H9 (cell line): ENCODE data around the gene ZNF837. TPM values are rescaled to one million over a fixed set of nuclear protein-coding genes. Genes with fewer than 3 reads are reported as not detected.
A peak's percentile ranks its signal among the peaks of the same experiment; 100 is the strongest.

ENCODE experiments used
- DNase-seq: peaks from one replicate; pipeline ENCODE4 v3.0.0-alpha.2; 2017
- H2AFZ ChIP-seq: one replicate; pipeline ENCODE4 v1.6.1; 2013; ENCODE audit warnings: mild to moderate bottlenecking, low read length, control low read depth, moderate library complexity
- H2AK5ac ChIP-seq: 2 replicates; pipeline ENCODE4 v1.6.1; 2013; ENCODE audit warnings: low read length, control low read depth, mixed read lengths; ENCODE audit not compliant: insufficient read length
- H2BK120ac ChIP-seq: one replicate; pipeline ENCODE4 v1.6.1; 2013; ENCODE audit warnings: low read depth, mild to moderate bottlenecking, low read length, control low read depth, inconsistent platforms; ENCODE audit not compliant: poor library complexity, severe bottlenecking
- H2BK12ac ChIP-seq: 2 replicates; pipeline ENCODE4 v1.6.1; 2013; ENCODE audit warnings: low read length, control low read depth, mixed read lengths, low read depth; ENCODE audit not compliant: insufficient read length
- H2BK15ac ChIP-seq: 2 replicates; pipeline ENCODE4 v1.6.1; 2013; ENCODE audit warnings: low read depth, low read length, control low read depth
- H2BK20ac ChIP-seq: one replicate; pipeline ENCODE4 v1.6.1; 2013; ENCODE audit warnings: low read depth, mild to moderate bottlenecking, low read length, control low read depth, inconsistent platforms; ENCODE audit not compliant: poor library complexity, severe bottlenecking
- H2BK5ac ChIP-seq: 2 replicates; pipeline ENCODE4 v1.6.1; 2013; ENCODE audit warnings: low read length, control low read depth, mixed read lengths; ENCODE audit not compliant: insufficient read length
- H3K14ac ChIP-seq: 2 replicates; pipeline ENCODE4 v1.6.1; 2013; ENCODE audit warnings: low read length, control low read depth; ENCODE audit not compliant: insufficient read depth
- H3K18ac ChIP-seq: 2 replicates; pipeline ENCODE4 v1.6.1; 2013; ENCODE audit warnings: low read depth, mild to moderate bottlenecking, mixed read lengths, low read length, control low read depth; ENCODE audit not compliant: insufficient read length
- H3K23ac ChIP-seq: 2 replicates; pipeline ENCODE4 v1.6.1; 2013; ENCODE audit warnings: low read length, control low read depth, mixed read lengths, low read depth; ENCODE audit not compliant: insufficient read length
- H3K23me2 ChIP-seq: 2 replicates; pipeline ENCODE4 v1.6.1; 2013; ENCODE audit warnings: low read depth, mild to moderate bottlenecking, mixed read lengths, low read length, control low read depth; ENCODE audit not compliant: insufficient read length, poor library complexity, severe bottlenecking
- H3K27ac ChIP-seq: 2 replicates; pipeline ENCODE4 v1.5.1; 2013; ENCODE audit warnings: low read length, control low read depth, mixed read lengths, low read depth; ENCODE audit not compliant: insufficient read length
- H3K27me3 ChIP-seq: 2 replicates; pipeline ENCODE4 v1.6.1; 2013; ENCODE audit warnings: low read length, control low read depth, inconsistent platforms; ENCODE audit not compliant: insufficient read depth
- H3K4ac ChIP-seq: 2 replicates; pipeline ENCODE4 v1.6.1; 2013; ENCODE audit warnings: low read depth, mild to moderate bottlenecking, control low read depth, inconsistent platforms, low read length, moderate library complexity
- H3K4me1 ChIP-seq: 2 replicates; pipeline ENCODE4 v1.6.1; 2013; ENCODE audit warnings: low read length, control low read depth, inconsistent platforms; ENCODE audit not compliant: insufficient read depth
- H3K4me2 ChIP-seq: 2 replicates; pipeline ENCODE4 v1.6.1; 2013; ENCODE audit warnings: low read length, control low read depth, mixed read lengths; ENCODE audit not compliant: insufficient read length, insufficient read depth
- H3K56ac ChIP-seq: 2 replicates; pipeline ENCODE4 v1.6.1; 2013; ENCODE audit warnings: low read depth, mild to moderate bottlenecking, mixed read lengths, low read length, control low read depth; ENCODE audit not compliant: insufficient read length
- H3K79me1 ChIP-seq: 2 replicates; pipeline ENCODE4 v1.6.1; 2013; ENCODE audit warnings: low read depth, mild to moderate bottlenecking, moderate library complexity, low read length, control low read depth, inconsistent platforms; ENCODE audit not compliant: insufficient read depth, poor library complexity, severe bottlenecking
- H3K79me2 ChIP-seq: 2 replicates; pipeline ENCODE4 v1.6.1; 2013; ENCODE audit warnings: low read length, control low read depth, inconsistent platforms; ENCODE audit not compliant: insufficient read depth
- H3K9ac ChIP-seq: 2 replicates; pipeline ENCODE4 v1.6.1; 2013; ENCODE audit warnings: low read length, control low read depth, mixed read lengths; ENCODE audit not compliant: insufficient read length; ENCODE audit errors: extremely low read depth
- H3K9me3 ChIP-seq: one replicate; pipeline ENCODE4 v1.6.1; 2013; ENCODE audit warnings: low read depth, low read length, inconsistent platforms; ENCODE audit not compliant: control insufficient read depth
- H3T11ph ChIP-seq: one replicate; pipeline ENCODE4 v1.6.1; 2013; ENCODE audit warnings: mild to moderate bottlenecking, low read length, control low read depth, inconsistent platforms
- H4K20me1 ChIP-seq: one replicate; pipeline ENCODE4 v1.6.1; 2013; ENCODE audit not compliant: control insufficient read depth, insufficient read length, insufficient read depth
- H4K5ac ChIP-seq: 2 replicates; pipeline ENCODE4 v1.6.1; 2013; ENCODE audit warnings: low read depth, mild to moderate bottlenecking, mixed read lengths, low read length, control low read depth; ENCODE audit not compliant: insufficient read length
- H4K8ac ChIP-seq: replicated peaks from 2 replicates; pipeline ENCODE4 v1.6.1; 2013; ENCODE audit warnings: low read length, control low read depth, mixed read lengths, low read depth; ENCODE audit not compliant: insufficient read length
- H4K91ac ChIP-seq: 2 replicates; pipeline ENCODE4 v1.6.1; 2013; ENCODE audit warnings: low read depth, mild to moderate bottlenecking, moderate library complexity, mixed read lengths, low read length, control low read depth; ENCODE audit not compliant: insufficient read length
- H3K27ac Mint-ChIP-seq, 3 experiments: 2 replicates in 2 of 3; 3 replicates in 1 of 3; pipeline ENCODE4 v1.8.0; 2020 to 2021; ENCODE audit warnings: mixed read lengths in 3 of 3, mild to moderate bottlenecking in 1 of 3, moderate library complexity in 1 of 3
- H3K27me3 Mint-ChIP-seq: 2 replicates; pipeline ENCODE4 v1.8.0; 2021; ENCODE audit warnings: low read depth, mild to moderate bottlenecking, moderate library complexity, mixed read lengths
- H3K36me3 Mint-ChIP-seq, 3 experiments: 2 replicates in 2 of 3; 3 replicates in 1 of 3; pipeline ENCODE4 v1.8.0; 2020 to 2021; ENCODE audit warnings: low read depth in 3 of 3, mixed read lengths in 3 of 3; ENCODE audit not compliant: insufficient read depth in 1 of 3
- H3K4me1 Mint-ChIP-seq, 2 experiments: 2 replicates each; pipeline ENCODE4 v1.8.0; 2020; ENCODE audit warnings: mixed read lengths in 2 of 2
- H3K4me3 Mint-ChIP-seq, 2 experiments: 2 replicates in 1 of 2; 3 replicates in 1 of 2; pipeline ENCODE4 v1.8.0; 2020 to 2021; ENCODE audit warnings: mild to moderate bottlenecking in 2 of 2, mixed read lengths in 2 of 2, moderate library complexity in 1 of 2
- H3K9me3 Mint-ChIP-seq, 2 experiments: 2 replicates in 1 of 2; 3 replicates in 1 of 2; pipeline ENCODE4 v1.8.0; 2020; ENCODE audit warnings: mild to moderate bottlenecking in 2 of 2, mixed read lengths in 2 of 2, moderate library complexity in 1 of 2
- CTCF ChIP-seq: fragments of 200-600 bp; sonication (generic); conservative IDR thresholded peaks from 3 replicates; pipeline ENCODE4 v1.8.0; 2021; ENCODE audit warnings: antibody characterized with exemption, mild to moderate bottlenecking
- WGBS: extraction: QIAGEN DNeasy Blood & Tissue Kit; methylation state at CpG from one replicate; pipeline ENCODE4 v1.1.7; 2013; ENCODE audit warnings: missing lambda C conversion rate, low lambda C conversion rate, mixed read lengths; ENCODE audit not compliant: insufficient read length; ENCODE audit errors: extremely low coverage; 5-methylcytosine and 5-hydroxymethylcytosine counted together
- total RNA-seq: library from RNA; stranded (reverse); gene quantifications from 2 replicates; pipeline ENCODE4 v1.2.1, GENCODE V29; 2021

Gene ZNF837
- total RNA-seq, 1 experiment from 2014 or later = 3.4 TPM

GRCh38 chr19:58364146-58364545 lies 16.7 kb downstream of the ZNF837 start:
- no peak overlapping the region for H3K27ac ChIP-seq
- H3K27ac Mint-ChIP-seq = no peak overlapping the region
- H3K14ac ChIP-seq = no peak overlapping the region
- no peak overlapping the region for H2BK120ac ChIP-seq
- no peak overlapping the region for H3K9ac ChIP-seq
- no peak for TF ChIP-seq CTCF
- WGBS = no CpG with 5 or more reads among the region's 5 CpGs
- H4K20me1 ChIP-seq = no peaks in the 10 kb centered on the region
- H3K4me2 ChIP-seq = no peak overlapping the region
- H3K79me2 ChIP-seq = no peaks in the 10 kb centered on the region
- DNase-seq = no peak
- H3K9me3 Mint-ChIP-seq = no peaks in the 10 kb centered on the region
- no peaks in the 10 kb centered on the region for H3K27me3 ChIP-seq
- H3K4me1 ChIP-seq = no peaks in the 10 kb centered on the region
- H3K4ac ChIP-seq = no peak overlapping the region
- no peaks in the 10 kb centered on the region for H3K9me3 ChIP-seq
- no peak overlapping the region for H3K23ac ChIP-seq
- H3K56ac ChIP-seq = no peak overlapping the region
- H2AFZ ChIP-seq = no peak overlapping the region
- no peak overlapping the region for H2BK20ac ChIP-seq
- no peak overlapping the region for H2BK12ac ChIP-seq
- H3K27me3 Mint-ChIP-seq = no peaks in the 10 kb centered on the region
- H3K23me2 ChIP-seq = peaks cover 5% of the 10 kb centered on the region
- H3K36me3 Mint-ChIP-seq = peaks cover 0 to 2% (median 0%) of the 10 kb centered on the region in 3 experiments; a peak in 1 of 7 replicates
- peaks cover 0 to 6% of the 10 kb centered on the region in 2 experiments; a peak in 2 of 4 replicates for H3K4me1 Mint-ChIP-seq
- H2BK5ac ChIP-seq = no peak overlapping the region
- no peak overlapping the region for H4K91ac ChIP-seq
- H4K5ac ChIP-seq = no peak overlapping the region
- no peak overlapping the region for H2AK5ac ChIP-seq
- no peak overlapping the region for H3T11ph ChIP-seq
- H3K18ac ChIP-seq = no peak overlapping the region
- H3K4me3 Mint-ChIP-seq = peak overlapping the region in 1 of 2 experiments; percentile 24; a peak in 1 of 5 replicates
- no peak overlapping the region for H4K8ac ChIP-seq
- H2BK15ac ChIP-seq = no peak overlapping the region
- H3K79me1 ChIP-seq = no peaks in the 10 kb centered on the region
